HG02885 (cell line): ENCODE data around the gene STRIP1.

ENCODE experiments used
- ATAC-seq: cut with Tn5 transposase; IDR thresholded peaks from one replicate; pipeline ENCODE4 v1.9.1; 2021; ENCODE audit warnings: mild to moderate bottlenecking; ENCODE audit not compliant: unreplicated experiment, poor library complexity

The STRIP1 gene, protein sequence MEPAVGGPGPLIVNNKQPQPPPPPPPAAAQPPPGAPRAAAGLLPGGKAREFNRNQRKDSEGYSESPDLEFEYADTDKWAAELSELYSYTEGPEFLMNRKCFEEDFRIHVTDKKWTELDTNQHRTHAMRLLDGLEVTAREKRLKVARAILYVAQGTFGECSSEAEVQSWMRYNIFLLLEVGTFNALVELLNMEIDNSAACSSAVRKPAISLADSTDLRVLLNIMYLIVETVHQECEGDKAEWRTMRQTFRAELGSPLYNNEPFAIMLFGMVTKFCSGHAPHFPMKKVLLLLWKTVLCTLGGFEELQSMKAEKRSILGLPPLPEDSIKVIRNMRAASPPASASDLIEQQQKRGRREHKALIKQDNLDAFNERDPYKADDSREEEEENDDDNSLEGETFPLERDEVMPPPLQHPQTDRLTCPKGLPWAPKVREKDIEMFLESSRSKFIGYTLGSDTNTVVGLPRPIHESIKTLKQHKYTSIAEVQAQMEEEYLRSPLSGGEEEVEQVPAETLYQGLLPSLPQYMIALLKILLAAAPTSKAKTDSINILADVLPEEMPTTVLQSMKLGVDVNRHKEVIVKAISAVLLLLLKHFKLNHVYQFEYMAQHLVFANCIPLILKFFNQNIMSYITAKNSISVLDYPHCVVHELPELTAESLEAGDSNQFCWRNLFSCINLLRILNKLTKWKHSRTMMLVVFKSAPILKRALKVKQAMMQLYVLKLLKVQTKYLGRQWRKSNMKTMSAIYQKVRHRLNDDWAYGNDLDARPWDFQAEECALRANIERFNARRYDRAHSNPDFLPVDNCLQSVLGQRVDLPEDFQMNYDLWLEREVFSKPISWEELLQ

DNA sequence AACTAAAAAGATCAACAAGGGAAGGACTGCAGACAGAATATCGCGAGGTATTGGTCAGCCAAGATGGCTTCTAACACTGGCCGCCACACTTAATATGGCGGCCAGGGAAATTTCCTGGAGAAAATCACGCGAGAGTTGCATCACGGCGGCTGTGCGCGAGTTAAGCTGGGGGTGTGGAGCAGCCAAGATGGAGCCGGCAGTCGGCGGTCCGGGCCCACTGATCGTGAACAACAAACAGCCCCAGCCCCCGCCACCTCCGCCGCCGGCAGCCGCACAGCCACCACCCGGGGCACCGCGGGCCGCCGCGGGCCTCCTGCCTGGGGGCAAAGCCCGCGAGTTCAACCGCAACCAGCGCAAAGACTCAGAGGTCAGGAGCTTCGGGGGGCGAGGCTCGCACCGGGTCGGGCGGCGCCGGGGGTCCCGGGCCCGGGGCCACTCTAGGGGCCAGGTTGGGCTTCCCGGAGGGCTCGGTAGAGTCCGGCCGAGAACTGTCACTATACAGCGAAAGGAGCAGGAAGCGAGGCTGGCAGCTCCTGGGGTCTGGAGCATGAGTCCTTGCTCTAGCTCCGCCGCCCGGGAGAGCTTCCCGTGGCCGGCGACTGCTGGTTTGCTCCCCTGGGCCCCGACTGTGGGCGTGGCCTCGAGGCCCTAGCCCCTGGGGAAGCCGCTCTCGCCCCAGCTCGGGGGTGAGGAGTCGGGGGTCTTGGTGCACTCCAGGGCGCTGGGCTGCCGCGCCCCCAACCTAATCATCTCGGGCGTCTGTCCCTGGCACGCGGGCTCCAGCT, at the start of gene STRIP1:
Gene STRIP1, plus strand, starts transcription at position 174 of the 785 bp plus-strand sequence. Its CDS starts 14 bp downstream, at position 188.
- peak; percentile 89 for ATAC-seq

DNA sequence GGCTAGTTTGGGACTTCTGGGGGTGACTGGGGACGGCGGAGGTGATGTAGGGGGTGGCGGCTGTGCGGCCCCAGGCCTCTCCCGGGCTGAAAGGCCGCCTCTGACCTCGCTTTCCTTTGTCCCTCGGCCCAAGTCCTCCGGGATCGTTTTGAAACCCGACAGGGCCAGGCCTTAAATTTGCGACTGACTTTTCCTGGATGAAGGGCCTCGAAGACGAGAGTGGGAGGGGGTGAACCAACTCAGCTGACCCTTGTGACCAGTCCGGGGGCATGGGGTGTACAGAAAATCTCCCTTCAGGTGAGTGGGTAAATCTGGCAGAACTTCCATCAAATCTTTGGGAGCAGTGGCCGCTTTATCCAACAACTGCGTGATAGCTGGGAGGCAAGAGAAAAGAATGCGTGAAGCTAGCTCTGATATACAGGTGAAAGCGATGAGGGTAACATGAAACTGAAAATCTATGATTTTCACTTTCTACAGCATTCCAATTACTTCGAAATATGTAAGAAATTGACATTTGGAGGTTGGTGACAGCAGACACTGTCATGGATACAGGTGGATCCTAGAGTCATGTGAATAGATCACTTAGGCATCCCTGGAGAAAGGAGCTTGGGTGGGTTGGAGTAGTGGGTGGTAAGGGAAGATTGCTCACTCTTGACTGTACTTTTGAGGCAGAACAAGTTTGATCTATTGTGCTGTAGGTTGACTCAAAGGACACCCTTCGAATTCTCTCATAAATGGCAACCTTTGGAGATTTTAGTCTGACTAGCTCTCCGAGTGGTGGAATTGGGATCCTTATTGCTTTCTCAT, 49.0 kb upstream of the STRIP1 start:
- no peak for ATAC-seq

DNA sequence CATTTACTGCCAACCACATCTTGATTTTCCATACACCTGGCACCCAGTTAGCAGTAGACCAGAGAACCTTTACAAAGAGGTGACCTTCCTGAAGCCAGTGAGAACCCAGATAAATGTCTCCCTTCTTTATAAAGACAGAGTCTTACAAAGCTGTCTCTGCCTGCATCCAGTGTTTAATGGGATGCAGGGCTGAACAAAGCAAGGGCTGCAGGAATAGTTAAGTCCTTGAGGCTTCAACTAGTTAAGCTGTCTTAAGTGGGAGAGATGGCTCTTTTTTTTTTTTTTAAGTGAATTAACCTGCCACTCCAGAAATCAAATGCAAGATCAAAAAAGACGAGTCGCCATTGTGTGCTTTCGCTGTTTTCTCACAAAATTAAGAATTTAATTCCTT, 48.4 kb upstream of the STRIP1 start:
- no peak for ATAC-seq

DNA sequence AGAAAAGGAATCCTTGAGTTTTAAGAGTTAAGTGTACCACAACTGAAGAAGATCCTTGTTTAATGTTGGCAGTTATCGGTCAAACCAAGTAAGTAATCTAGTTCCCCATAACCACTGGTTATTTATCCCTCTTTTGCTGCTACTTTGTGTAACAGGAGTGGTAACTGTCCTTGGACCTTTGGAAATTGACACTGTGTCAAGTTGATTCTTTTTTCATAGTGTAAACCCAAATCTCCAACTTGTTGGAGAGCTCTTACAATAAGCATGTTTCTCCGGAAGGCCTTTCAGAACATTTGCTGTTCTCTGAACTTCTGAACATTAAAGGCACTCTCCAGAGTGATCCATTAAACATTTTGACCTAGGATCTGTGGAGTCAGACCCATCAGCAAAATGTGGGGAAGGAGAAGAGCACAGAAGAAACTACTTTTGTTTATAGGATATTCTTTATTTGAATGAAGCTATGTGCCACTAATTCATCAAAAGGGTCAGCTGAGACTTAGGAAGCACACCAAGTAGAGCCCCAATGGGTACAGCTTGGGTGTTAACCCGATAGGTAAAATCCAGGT, 46.0 kb upstream of the STRIP1 start:
- ATAC-seq: no peak

DNA sequence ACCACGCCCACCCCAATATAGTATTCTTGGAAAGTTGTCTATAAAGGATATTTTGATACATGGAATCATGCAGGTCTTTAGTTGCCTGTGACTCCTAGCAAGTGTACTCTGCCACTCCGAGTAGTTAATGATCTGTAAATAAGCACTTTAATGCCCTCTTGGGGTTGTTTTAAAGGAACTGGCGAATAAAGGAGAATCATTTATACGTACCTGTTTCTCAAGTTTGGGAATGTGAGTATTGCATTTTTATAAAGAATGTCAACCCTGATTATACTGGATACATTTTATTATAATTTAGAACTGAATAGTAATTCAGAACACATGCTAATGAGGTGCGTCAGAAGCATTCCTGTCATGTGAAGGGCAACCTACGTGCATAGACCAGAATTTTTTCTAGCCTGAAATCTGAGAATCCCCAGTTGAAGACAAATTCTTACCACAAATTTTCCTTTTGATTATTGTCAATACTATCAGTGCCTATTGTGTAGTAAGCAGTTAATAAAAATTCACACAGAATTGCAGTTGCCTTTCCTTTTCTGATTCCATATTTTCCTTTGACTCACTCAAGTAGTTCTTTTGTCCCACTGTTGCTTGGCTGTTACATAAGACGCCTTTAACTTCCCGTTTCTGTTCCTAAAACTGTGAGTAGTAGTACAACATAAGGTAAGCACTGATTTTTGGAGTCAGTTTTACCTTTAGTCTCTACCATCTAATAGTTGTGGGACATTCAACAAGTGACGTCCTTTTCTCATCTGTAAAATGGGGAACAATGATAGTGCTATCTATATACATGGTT, 44.7 kb upstream of the STRIP1 start:
- ATAC-seq: no peak

DNA sequence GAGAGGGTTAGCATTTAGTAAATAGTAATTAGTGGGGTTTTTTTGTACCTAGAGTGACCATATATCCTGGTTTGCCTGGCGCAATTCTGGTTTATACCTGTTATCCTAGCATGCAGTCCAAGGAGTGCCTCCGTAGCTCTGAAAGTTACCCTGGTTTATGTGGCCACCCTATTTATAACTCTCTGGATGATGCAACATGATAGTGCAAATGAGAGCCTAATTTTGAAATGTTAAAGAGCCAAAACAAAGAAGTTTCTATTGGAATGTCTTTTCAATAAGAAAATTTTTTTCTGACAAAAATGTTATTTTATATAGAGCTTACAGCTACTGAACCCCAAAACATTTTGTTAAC, 44.1 kb upstream of the STRIP1 start:
- ATAC-seq: no peak

DNA sequence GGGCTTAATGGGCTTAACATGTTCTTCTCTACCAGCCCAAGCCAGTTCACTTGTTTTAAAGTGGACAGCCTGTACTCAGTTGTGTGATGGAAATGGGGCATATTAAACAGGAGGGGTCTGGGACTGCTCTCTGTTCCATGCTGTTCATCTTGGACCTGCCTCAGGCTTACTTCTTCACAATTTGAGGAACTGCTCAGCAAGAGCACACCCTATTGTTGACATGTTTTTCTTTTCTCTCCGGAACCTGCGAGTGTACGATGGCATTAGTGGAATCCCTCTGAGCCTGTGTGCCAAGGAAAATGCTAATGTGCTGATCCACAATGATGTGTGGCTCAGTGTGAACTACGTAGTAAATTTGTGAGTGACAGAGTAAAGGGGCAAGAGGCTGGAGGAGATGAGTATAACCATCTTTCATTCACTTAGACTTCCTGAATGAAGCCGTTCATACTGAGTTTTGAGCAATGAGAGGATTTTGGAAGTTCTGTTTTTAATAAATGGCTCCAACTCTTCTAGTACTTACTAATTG, 43.0 kb upstream of the STRIP1 start:
- ATAC-seq: no peak

DNA sequence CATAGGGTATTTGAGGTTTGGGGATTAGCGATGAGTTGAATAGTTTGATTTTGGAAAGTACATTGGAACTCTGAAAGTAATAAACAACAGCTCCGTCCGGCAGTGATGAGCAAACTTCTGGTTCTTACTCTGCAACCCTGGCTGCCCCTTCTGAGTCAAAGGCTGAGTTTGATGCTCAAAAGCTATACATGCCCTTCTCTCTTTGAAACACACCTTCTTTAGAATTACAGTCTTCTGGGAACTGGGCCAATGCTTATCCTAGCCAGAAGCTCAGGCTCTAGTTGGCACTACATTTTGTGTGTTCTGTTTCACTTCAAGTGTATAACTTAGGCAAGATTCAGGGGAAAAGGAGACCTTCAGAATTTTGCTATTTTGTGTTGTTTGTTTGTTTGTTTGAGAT, 40.5 kb upstream of the STRIP1 start:
- ATAC-seq: no peak

DNA sequence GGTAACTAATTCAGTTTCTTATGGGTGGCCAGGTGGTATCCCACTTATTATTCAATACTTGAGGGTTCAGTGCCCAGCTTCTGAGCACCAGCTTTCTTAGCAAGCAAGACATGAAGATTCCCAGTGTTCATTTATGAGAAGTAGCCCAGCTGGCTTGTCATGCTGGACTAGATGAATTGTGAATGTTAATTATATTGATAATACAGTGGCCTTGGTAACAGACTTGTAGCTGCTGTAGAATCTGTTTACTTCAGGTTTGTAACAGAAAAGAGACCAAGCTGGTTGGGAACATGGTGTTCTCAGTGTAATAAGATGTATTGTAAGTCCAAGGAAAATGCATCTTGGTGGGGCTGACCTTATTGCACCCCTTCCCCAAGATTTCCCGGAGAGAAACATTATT, 39.8 kb upstream of the STRIP1 start:
- no peak for ATAC-seq

DNA sequence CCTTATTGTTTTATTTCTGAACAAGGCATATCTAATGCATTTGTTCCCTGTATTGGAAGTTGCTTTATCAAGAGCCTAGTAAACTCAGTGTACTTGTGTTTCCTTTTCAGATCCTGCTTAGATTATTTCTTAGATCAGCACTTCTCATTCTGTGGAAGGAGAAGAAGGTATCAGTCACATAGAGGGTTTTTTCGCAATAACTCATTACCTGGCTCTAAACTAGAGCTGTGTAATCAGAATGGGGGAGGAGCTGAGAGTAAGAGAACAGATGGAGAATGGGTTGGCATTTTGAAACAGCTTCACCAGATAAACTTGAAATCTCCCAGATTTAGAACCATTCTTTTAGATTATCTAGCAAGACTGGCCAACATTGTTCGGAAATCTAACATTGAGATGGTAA, 38.9 kb upstream of the STRIP1 start:
- ATAC-seq: no peak

DNA sequence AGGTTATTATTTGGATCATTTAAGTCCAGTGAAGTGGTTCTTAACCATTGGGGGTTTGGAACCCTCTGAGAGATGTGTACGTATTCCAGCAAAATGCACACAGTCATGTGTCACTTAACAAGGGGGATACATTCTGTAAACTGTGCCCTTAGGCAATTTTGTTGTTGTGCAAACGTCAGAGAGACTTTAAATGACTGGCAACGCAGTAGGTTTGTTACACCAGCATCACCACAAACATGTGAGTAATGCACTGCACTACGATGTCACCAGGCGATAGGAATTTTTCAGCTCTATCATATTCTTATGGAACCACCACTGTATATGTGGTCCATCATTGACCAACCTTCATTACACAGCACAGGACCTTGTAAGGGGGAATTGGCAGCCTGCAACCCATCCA, 37.9 kb upstream of the STRIP1 start:
- ATAC-seq: no peak

DNA sequence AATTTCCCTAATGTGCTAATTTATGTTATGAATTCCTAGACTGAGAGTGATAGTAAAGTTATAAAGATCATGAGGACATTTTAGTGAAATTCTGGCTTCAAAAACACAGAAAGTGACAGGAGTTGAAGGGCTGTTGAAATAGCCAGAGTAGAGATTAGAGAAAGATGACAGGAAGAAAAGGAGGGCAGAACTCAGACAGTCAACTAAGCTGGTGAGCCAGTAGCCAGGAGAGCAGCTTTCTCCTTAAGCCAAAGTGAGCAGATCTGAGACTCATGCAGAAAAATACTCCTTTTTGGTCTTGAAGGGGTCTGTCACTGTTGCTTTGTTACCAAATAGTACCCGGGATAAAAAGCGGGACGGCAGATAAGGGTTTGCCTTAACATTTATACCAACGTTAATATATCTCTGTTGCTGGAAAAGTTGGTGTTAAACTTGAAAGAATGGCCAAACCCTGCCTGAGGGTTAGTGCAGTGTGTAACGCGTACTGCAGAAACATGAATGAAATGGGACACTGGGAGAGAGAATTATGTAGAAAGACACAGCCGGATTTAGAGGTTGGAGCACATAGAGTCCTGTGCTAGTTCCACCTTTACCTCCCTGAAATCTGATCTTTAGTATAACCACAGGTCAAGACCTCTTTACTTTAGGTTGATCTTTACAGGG, 37.1 kb upstream of the STRIP1 start:
- ATAC-seq: no peak

DNA sequence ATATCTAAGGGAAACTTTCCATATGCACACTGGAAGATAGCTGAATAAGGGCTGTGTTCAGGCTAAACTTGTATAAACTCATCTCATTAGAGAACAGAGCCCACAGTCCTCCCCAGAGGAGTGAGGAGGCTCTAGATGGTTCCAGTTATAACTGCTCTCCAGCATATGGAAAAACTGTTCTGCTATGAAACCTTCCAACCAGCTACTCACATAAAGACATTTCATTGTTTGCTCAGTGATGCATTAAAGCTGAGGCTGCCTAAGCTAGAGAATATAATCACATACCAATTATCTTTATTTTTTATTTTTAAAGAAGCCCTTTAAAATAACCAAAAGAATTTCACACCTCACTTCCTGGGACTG, 36.6 kb upstream of the STRIP1 start:
- no peak for ATAC-seq

DNA sequence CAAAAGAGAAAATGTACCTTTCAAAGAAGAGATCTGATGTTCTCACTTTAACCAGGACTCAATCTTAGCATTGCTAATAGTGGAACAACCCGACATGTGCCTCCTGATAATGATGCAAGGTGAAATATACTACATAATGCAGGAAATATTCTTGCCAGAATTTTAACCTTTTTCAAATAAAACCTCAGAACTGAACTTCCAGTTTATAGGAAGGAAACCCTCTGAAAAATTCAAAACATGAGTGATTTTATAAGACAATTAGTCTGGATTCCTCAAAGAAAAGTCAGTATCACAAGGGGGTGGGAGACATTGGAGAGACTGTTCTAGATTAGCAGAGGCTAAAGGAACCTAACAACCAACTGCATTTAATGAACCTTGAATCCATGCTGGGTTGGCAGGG, 31.7 kb upstream of the STRIP1 start:
- ATAC-seq: no peak

DNA sequence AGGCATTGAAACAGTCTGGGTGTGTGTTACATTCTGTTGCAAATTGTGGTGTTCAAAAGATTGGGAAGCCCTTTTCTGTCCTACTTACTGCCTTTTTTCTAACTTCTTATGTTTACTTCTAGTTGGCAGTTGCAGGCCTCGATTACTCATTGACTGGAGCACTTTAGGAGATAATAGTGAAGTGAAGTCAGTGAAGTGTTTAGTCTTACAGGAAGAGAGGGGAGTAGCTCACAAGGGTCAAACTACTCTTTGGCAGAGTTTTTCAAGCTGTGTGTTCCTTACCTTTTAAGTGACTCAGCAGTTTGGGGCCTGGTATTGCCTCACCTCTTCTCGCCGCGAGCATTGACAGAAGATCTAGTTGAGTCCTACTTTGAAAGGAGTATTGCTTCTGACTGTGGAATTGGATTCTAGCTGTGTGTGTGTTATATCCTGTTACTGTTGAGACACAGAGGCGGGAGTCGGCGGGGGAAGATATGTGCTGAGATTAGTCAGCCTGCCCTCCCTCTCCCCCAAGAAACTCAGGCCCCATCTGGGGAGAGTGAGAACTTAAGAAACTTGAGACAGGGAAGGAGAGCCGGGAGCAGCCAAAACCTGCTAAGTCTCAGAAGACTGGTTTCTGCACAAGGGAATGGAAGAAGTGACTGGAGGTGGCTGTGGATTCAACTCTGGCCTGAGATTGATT, 30.5 kb upstream of the STRIP1 start:
- peak; percentile 74 for ATAC-seq

DNA sequence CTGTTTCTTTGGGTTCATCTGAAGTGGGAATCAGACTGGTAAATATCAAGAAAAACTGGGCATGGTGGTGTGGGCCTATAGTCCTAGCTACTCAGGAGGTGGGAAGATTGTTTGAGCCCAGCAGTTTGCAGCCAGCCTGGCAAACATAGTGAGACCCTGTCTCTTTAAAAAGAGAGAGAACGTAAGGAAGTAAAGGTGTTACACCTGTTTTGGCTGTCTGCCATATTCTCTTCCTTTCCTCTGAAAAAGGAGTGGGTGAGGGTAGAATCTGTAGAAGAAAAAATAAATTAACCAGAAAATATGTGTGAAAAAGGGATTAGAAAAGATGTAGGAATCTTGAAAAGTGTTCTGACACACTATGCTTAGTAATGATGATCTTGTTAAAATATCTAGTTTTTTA, 29.8 kb upstream of the STRIP1 start:
- no peak for ATAC-seq

DNA sequence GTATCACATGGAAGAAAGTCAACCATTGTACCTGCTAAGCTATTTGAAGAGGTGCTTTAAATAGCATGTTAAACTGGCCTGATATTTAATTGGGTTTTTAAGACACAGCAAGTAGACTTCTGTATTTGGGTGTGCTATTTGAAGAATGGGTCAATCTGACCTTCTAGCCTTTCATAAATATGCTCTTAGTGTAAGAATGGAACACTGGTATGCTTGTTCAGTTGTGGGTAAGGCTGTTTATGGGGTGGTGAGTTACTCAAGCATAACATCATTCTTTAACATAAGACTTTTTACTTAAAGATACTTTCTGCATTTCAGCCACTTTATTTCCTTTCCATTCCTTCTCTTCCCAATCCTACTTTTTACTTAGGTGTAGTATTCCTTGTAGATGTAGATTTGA, 28.5 kb upstream of the STRIP1 start:
- no peak for ATAC-seq

DNA sequence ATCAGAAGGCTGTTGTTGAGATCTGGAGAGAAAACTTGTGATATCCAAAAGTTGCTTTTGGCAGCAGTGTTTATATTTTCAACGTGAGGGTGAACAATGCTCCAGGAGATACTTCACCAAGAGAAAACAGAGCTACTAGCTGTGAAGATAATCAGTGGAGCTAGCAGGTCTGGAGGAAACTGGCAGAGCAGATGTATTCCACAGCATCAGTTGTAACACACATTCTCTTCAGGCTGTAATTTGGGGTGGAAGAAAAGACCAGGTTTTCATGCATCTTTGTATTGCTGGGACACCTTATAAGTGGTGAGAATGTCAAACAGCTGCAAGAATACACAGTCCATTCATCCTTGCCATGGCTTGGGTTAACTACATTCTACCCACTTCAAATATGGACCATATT, 27.9 kb upstream of the STRIP1 start:
- ATAC-seq: no peak
